HG02884 (cell line): ENCODE results near the gene RPA4.
"Not testable (repeated sequence)": the region's sequence is repeated elsewhere in the genome, so short reads cannot be mapped to it uniquely, and the experiment has no call there.

Experiments used
- ATAC-seq: cut with Tn5 transposase; IDR thresholded peaks from one replicate; pipeline ENCODE4 v1.9.1; 2021; ENCODE audit warnings: mild to moderate bottlenecking, moderate library complexity; ENCODE audit not compliant: unreplicated experiment

RPA4 gene

GRCh38 chrX:96883608-96884007, at the start of gene RPA4:
TSS of gene RPA4 (plus strand) at chrX:96883908. CDS start at chrX:96884311, 403 bp downstream.
- no peak for ATAC-seq

- no peak for ATAC-seq
These were observed 49.6 kb upstream of the RPA4 start for GRCh38 chrX:96834137-96834536.

- peak; percentile 79 for ATAC-seq
These were observed 47.9 kb upstream of the RPA4 start for GRCh38 chrX:96835660-96836289.

- ATAC-seq = no peak
These were observed 45.9 kb upstream of the RPA4 start for GRCh38 chrX:96837808-96838207.

GRCh38 chrX:96838537-96838936, 45.2 kb upstream of the RPA4 start:
- ATAC-seq = peak; percentile 22

- no peak for ATAC-seq
These were observed 42.4 kb upstream of the RPA4 start for GRCh38 chrX:96841325-96841724.

GRCh38 chrX:96841866-96842265, 41.8 kb upstream of the RPA4 start:
- not testable (repeated sequence) for ATAC-seq

- no peak for ATAC-seq
These were observed 40.1 kb upstream of the RPA4 start for GRCh38 chrX:96843566-96843965.

- no peak for ATAC-seq
These were observed 36.9 kb upstream of the RPA4 start for GRCh38 chrX:96846841-96847240.

GRCh38 chrX:96859422-96859821, 24.3 kb upstream of the RPA4 start:
- not testable (repeated sequence) for ATAC-seq

GRCh38 chrX:96861218-96861617, 22.5 kb upstream of the RPA4 start:
- ATAC-seq = peak; percentile 56

GRCh38 chrX:96861661-96862060, 22.0 kb upstream of the RPA4 start:
- peak; percentile 36 for ATAC-seq

GRCh38 chrX:96884027-96884426, 319 bp downstream of the RPA4 start:
- no peak for ATAC-seq

- no peak for ATAC-seq
These were observed 6.0 kb downstream of the RPA4 start for GRCh38 chrX:96889726-96890125.

GRCh38 chrX:96906741-96907140, 23.0 kb downstream of the RPA4 start:
- no peak for ATAC-seq

GRCh38 chrX:96907516-96908272, 24.0 kb downstream of the RPA4 start:
- no peak for ATAC-seq

GRCh38 chrX:96909291-96909690, 25.6 kb downstream of the RPA4 start:
- no peak for ATAC-seq

- ATAC-seq = no peak
These were observed 35.2 kb downstream of the RPA4 start for GRCh38 chrX:96918864-96919263.

GRCh38 chrX:96919672-96920071, 36.0 kb downstream of the RPA4 start:
- ATAC-seq = no peak

- ATAC-seq = no peak
These were observed 40.9 kb downstream of the RPA4 start for GRCh38 chrX:96924581-96924980.

- no peak for ATAC-seq
These were observed 45.3 kb downstream of the RPA4 start for GRCh38 chrX:96929036-96929435.
